ENCODE data around the gene CARD10. TPM values are rescaled to one million over a fixed set of nuclear protein-coding genes. Genes with fewer than 3 reads are reported as not detected.
A peak's percentile ranks its signal among the peaks of the same experiment; 100 is the strongest.

Gene CARD10
- total and polyA plus RNA-seq, 2 of the 13 experiments (the other 11 are each of a cell fraction or from before 2014, with no cell fraction given) = 35.2 to 55.8 TPM

- no peak for TF ChIP-seq ZFY (CRISPR knock-in tag; IDR thresholded peaks at IDR 0.05)
- no peak for TF ChIP-seq RBM39 (IDR thresholded peaks at IDR 0.05; ENCODE audit: low read depth, low read length, poor library complexity, severe bottlenecking)
- no peak for TF ChIP-seq CEBPZ (IDR thresholded peaks at IDR 0.05; ENCODE audit: low read length)
- peak; percentile 31; the same call in 1 of the 2 replicates for TF ChIP-seq ARID4A (CRISPR knock-in tag; IDR thresholded peaks at IDR 0.05; ENCODE audit: borderline replicate concordance)
- TF ChIP-seq ZNF343 (CRISPR knock-in tag; IDR thresholded peaks at IDR 0.05) = no peak
- peak; percentile 72; the same call in 1 of the 2 replicates for TF ChIP-seq ZMYM3 (CRISPR knock-in tag; IDR thresholded peaks at IDR 0.05)
- TF ChIP-seq, protein P1, sequence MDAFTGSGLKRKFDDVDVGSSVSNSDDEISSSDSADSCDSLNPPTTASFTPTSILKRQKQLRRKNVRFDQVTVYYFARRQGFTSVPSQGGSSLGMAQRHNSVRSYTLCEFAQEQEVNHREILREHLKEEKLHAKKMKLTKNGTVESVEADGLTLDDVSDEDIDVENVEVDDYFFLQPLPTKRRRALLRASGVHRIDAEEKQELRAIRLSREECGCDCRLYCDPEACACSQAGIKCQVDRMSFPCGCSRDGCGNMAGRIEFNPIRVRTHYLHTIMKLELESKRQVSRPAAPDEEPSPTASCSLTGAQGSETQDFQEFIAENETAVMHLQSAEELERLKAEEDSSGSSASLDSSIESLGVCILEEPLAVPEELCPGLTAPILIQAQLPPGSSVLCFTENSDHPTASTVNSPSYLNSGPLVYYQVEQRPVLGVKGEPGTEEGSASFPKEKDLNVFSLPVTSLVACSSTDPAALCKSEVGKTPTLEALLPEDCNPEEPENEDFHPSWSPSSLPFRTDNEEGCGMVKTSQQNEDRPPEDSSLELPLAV (CRISPR knock-in tag; conservative IDR thresholded peaks at IDR 0.05; ENCODE audit: low read depth) = no peak
- no peak for TF ChIP-seq TFDP1 (CRISPR knock-in tag; IDR thresholded peaks at IDR 0.05; ENCODE audit: borderline replicate concordance)
- peak; percentile 54; the same call in 1 of the 2 replicates for TF ChIP-seq HOXA3 (CRISPR knock-in tag; IDR thresholded peaks at IDR 0.05)
- TF ChIP-seq FOXA3 (CRISPR knock-in tag; IDR thresholded peaks at IDR 0.05) = peak; percentile 59
- TF ChIP-seq ZSCAN30 (CRISPR knock-in tag; IDR thresholded peaks at IDR 0.05) = no peak
- TF ChIP-seq, protein P2, sequence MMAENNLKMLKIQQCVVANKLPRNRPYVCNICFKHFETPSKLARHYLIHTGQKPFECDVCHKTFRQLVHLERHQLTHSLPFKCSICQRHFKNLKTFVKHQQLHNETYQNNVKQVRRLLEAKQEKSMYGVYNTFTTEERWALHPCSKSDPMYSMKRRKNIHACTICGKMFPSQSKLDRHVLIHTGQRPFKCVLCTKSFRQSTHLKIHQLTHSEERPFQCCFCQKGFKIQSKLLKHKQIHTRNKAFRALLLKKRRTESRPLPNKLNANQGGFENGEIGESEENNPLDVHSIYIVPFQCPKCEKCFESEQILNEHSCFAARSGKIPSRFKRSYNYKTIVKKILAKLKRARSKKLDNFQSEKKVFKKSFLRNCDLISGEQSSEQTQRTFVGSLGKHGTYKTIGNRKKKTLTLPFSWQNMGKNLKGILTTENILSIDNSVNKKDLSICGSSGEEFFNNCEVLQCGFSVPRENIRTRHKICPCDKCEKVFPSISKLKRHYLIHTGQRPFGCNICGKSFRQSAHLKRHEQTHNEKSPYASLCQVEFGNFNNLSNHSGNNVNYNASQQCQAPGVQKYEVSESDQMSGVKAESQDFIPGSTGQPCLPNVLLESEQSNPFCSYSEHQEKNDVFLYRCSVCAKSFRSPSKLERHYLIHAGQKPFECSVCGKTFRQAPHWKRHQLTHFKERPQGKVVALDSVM (CRISPR knock-in tag; IDR thresholded peaks at IDR 0.05) = no peak
- TF ChIP-seq ZFYVE20 (CRISPR knock-in tag; IDR thresholded peaks at IDR 0.05; ENCODE audit: borderline replicate concordance, low read depth) = no peak
- TF ChIP-seq ARNT2 (CRISPR knock-in tag; IDR thresholded peaks at IDR 0.05; ENCODE audit: low read depth) = 0 out of 2 replicates have a peak, but pooled peaks have one; percentile 8
Observed at GRCh38 chr22:37538590-37539357, 19.6 kb upstream of the CARD10 start (continued).

All from HepG2 (cell line).